Activated T-helper 1 cell treated with anti-CD3 and anti-CD28 coated beads, Interleukin-12 subunit alpha, Interleukin-12 subunit beta, Interleukin-2, Interleukin-4 antibody, amounts not matched to agents 30 ng/mL and 10 ng/mL and 1 ng/mL, durations not matched to agents 14 hours and 24 hours and 36 hours (primary cell): ENCODE data around the gene GIT2. TPM values are rescaled to one million over a fixed set of nuclear protein-coding genes. Genes with fewer than 3 reads are reported as not detected.
A peak's percentile ranks its signal among the peaks of the same experiment; 100 is the strongest.
"Not testable (repeated sequence)": the region's sequence is repeated elsewhere in the genome, so short reads cannot be mapped to it uniquely, and the experiment has no call there.

Experiments
- DNase-seq: peaks from one replicate; pipeline ENCODE4 v3.0.0; 2021; ENCODE audit warnings: low spot score
- H3K27ac Mint-ChIP-seq: one replicate; pipeline ENCODE4 v1.8.0; 2021; ENCODE audit warnings: mild to moderate bottlenecking, mixed read lengths
- H3K27me3 Mint-ChIP-seq: one replicate; pipeline ENCODE4 v1.8.0; 2022; ENCODE audit warnings: mild to moderate bottlenecking, moderate library complexity, mixed read lengths; ENCODE audit not compliant: insufficient read depth
- H3K36me3 Mint-ChIP-seq: one replicate; pipeline ENCODE4 v1.8.0; 2021; ENCODE audit warnings: low read depth, mixed read lengths
- H3K4me1 Mint-ChIP-seq: one replicate; pipeline ENCODE4 v1.8.0; 2021; ENCODE audit warnings: low read depth, mixed read lengths
- H3K4me3 Mint-ChIP-seq: one replicate; pipeline ENCODE4 v1.8.0; 2021; ENCODE audit warnings: mild to moderate bottlenecking, moderate library complexity, mixed read lengths
- H3K9me3 Mint-ChIP-seq: one replicate; pipeline ENCODE4 v1.8.0; 2021; ENCODE audit warnings: mixed read lengths
- intact Hi-C: fragments of 100-400 bp; cut with micrococcal nuclease; formaldehyde crosslinking; loops from one replicate; pipeline ENCODE4 v1.15.1; 2024
- total RNA-seq: library from RNA; stranded (reverse); gene quantifications from 2 replicates; pipeline ENCODE4 v1.2.3, GENCODE V29; 2022

GIT2 gene
- total RNA-seq, 1 donor from 2014 or later = 86.2 TPM

DNA sequence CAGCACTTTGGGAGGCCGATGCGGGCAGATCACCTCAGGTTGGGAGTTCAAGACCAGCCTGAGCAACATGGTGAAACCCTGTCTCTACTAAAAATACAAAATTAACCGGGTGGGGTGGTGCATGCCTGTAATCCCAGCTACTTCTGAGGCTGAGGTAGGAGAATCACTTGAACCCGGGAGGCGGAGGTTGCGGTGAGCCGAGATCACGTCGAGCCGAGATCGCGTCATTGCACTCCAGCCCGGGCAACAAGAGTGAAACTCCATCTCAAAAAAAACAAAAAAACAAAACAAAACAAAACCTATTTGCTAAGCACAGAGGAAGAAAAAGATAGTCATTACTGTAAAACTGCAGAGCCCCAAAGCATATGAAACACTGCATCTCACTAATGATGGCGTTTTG, 66.8 kb downstream of the GIT2 start:
- intact Hi-C loops, H3K27ac Mint-ChIP-seq, H3K27me3 Mint-ChIP-seq, H3K4me1 Mint-ChIP-seq, H3K4me3 Mint-ChIP-seq, DNase-seq, H3K9me3 Mint-ChIP-seq: not testable (repeated sequence)
- peaks cover 37% of the 10 kb centered on the region for H3K36me3 Mint-ChIP-seq

DNA sequence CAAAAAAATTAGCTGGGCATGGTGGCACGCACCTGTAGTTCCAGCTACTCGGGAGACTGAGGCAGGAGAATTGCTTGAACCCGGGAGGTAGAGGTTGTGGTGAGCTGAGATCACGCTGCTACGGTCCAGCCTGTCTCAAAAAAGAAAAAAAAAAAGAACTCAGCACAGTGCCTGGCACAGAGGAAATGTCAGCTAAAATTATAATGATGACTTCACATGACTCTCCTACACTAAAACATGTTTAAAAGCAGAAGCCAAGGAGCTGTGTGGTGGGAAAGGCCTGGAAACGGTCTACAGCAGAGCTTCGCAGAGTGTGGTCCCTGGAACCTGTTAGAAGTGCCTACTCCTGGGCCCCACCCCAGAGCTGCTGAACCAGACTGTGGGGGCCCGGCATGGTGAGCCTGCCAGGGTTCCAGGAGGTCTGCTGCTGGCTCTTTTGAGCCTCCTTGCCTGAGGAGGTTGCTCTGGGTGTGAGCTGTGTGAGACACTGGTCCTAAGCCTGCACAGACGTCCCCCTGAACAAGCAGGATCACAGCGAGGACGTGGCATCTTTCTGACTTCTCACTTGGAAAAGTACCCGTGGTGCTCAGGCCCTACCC, 68.0 kb downstream of the GIT2 start:
- intact Hi-C loops = no loop called here
- Mint-ChIP-seq H3K27ac (no peak overlapping the region), H3K27me3 (no peaks in the 10 kb centered on the region), H3K4me3 (no peak overlapping the region), H3K9me3 (no peaks in the 10 kb centered on the region), H3K36me3 (peaks cover 32% of the 10 kb centered on the region), H3K4me1 (no peaks in the 10 kb centered on the region)
- no peak for DNase-seq

DNA sequence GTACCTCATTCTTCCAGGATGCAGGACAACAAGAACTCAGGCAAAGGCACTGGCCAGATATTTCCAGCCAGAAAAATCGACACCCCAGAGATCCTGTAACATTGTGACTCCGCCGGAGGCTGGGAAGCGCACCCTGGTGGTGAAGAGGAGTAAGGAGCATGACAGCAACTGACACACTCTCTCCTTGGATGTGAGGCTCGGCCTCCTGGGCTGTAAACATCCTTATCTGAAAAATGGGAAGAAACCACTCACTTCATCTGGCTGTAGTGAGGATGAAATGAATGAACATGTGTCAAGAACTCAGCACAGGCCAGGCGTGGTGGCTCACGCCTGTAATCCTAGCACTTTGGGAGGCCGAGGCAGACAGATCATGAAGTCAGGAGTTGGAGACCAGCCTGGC, 68.5 kb downstream of the GIT2 start:
- Mint-ChIP-seq H3K27me3 (no peaks in the 10 kb centered on the region), H3K27ac (peak overlapping the region; percentile 42), H3K9me3 (no peaks in the 10 kb centered on the region), H3K4me3 (no peak overlapping the region), H3K36me3 (peaks cover 28% of the 10 kb centered on the region), H3K4me1 (no peaks in the 10 kb centered on the region)
- DNase-seq = peak; percentile 10
- intact Hi-C loops = loop anchor here (1.0 kb wide), 2 partner anchors 74 to 122 kb away; no protein-coding TSS in a partner anchor

DNA sequence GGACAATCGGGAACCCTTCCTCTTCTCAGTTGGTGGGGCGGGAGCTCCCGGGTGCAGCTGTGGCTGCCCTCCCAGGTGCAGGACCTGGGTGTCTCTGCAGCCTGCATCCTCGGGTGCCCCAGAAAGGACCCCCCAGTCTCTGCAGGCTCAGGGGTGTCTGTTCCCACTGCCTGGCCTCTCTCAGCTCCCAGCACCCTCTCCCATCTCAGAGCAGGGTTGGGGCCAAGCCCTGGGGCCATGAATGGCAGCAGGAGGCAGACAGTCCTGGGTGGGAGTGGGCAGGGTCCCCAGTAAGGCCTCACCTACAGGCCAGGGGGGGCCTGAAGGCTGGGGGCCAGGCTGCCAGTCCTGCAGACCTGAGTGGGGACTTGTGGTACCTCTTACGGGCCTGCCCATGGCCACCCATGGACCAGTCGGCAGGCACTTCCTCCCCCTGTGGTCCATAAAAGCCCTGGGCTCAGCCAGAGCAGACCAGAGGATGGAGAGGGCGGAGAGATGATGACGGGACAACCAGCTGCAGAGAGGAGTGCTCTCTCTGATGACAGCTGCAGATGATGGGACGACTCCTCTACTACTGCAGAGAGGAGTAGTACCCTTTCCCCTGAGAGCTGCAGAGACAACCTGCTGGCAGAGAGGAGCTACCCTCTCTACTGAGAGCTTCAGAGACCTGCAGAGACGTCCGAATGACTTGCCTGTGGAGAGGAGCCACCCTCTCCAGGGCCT, 69.5 kb downstream of the GIT2 start:
- intact Hi-C loops = loop anchor here (1.0 kb wide), 2 partner anchors 73 to 121 kb away; no protein-coding TSS in a partner anchor
- Mint-ChIP-seq H3K36me3 (peaks cover 21% of the 10 kb centered on the region), H3K4me3 (no peak overlapping the region), H3K4me1 (no peaks in the 10 kb centered on the region), H3K27me3 (no peaks in the 10 kb centered on the region), H3K27ac (no peak overlapping the region), H3K9me3 (no peaks in the 10 kb centered on the region)
- DNase-seq = no peak

DNA sequence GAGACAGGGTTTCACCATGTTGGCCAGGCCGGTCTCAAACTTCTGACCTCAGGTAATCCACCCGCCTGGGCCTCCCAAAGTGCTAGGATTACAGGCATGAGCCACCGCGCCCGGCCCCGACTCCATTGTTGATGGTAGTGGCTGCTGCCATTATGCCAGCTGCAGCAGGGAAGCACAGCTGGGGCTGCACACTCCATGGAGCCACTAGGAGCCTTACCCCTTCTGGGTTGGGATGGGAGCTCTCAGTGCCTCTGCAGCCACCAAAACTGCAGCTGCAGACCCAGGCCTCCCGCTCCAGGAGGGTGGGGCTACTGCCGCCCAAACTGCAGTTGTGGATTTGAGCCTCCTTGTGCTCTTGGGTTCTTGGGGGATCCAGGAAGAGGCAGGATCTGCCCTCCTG, 70.2 kb downstream of the GIT2 start:
- no peak overlapping the region for H3K27ac Mint-ChIP-seq
- no peak for DNase-seq
- no peaks in the 10 kb centered on the region for H3K4me1 Mint-ChIP-seq
- H3K27me3 Mint-ChIP-seq = no peaks in the 10 kb centered on the region
- no peak overlapping the region for H3K4me3 Mint-ChIP-seq
- intact Hi-C loops = no loop called here
- no peaks in the 10 kb centered on the region for H3K9me3 Mint-ChIP-seq
- H3K36me3 Mint-ChIP-seq = peaks cover 19% of the 10 kb centered on the region

DNA sequence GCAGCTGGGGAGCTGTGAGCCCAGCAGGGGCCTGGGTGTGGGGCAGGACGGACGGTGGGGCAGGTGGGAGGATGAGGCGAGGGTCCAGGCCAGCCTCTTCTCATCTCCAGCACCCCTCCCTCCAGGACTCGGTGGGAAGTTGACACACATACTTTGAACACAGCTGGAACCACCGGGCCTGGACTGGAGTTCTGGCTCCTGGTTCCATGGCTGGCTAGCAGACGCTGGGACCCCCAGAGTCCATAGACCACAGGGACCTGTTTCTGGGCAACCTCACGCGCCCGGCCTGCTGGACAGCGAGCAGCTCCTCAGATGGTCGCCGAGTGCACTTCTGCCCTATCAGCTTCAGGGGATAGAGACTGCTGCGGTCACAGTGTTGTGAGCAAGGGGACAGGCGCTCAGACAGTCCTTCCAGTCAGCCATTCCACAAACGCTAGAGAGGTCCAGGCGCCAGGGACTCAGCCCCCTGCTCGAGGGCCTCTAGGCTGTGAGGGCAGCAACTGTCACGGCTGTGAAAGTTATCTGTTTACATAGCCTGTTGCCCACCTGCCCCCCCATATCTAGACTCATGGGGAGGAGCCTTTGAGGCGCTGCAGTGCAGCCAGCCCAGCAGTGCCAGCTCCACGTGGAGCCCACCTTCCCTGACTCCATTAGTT, 70.9 kb downstream of the GIT2 start:
- H3K27ac Mint-ChIP-seq = peak overlapping the region; percentile 67
- intact Hi-C loops = no loop called here
- H3K36me3 Mint-ChIP-seq = peaks cover 24% of the 10 kb centered on the region
- H3K4me1 Mint-ChIP-seq = no peaks in the 10 kb centered on the region
- H3K27me3 Mint-ChIP-seq = no peaks in the 10 kb centered on the region
- H3K4me3 Mint-ChIP-seq = no peak overlapping the region
- H3K9me3 Mint-ChIP-seq = no peaks in the 10 kb centered on the region
- no peak for DNase-seq

DNA sequence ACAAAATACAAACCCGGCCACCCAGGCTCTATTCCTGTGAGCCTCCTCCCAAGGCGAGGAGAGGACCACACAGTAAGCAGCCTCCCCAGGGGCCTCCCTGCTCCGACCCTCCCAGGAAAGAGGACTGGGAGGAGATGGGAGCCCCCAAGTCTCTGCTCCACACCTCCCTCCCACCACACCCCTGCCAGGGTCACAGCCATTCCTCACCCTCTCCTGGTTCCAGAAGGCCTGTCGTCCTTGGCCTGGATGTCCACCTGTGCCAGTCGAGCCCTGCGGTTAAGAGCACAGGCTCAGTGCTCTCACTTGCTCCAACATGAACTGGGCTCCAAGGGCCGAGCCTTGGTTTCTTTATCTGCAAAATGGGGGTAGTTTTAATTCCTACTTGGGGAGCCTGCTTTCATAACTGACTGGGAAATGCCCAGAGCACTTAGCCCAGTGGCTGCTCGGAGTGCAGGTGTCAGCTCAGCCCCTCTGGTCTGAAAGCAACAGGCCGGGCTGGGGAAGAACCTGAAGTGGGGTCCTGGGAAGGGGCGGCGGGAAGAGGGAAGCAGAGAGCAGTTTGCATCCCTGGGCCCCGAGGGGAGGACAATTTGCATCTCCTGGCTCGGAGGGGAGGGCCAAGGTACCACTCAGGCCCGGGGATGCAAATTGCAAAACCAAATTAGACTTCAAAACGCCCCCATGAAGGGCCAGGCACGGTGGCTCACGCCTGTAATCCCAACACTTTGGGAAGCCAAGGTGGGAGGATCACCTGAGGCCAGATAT, 72.5 kb downstream of the GIT2 start:
- intact Hi-C loops = no loop called here
- no peak overlapping the region for H3K27ac Mint-ChIP-seq
- no peak for DNase-seq
- no peaks in the 10 kb centered on the region for H3K4me1 Mint-ChIP-seq
- H3K9me3 Mint-ChIP-seq = no peaks in the 10 kb centered on the region
- H3K27me3 Mint-ChIP-seq = no peaks in the 10 kb centered on the region
- no peak overlapping the region for H3K4me3 Mint-ChIP-seq
- peaks cover 25% of the 10 kb centered on the region for H3K36me3 Mint-ChIP-seq

DNA sequence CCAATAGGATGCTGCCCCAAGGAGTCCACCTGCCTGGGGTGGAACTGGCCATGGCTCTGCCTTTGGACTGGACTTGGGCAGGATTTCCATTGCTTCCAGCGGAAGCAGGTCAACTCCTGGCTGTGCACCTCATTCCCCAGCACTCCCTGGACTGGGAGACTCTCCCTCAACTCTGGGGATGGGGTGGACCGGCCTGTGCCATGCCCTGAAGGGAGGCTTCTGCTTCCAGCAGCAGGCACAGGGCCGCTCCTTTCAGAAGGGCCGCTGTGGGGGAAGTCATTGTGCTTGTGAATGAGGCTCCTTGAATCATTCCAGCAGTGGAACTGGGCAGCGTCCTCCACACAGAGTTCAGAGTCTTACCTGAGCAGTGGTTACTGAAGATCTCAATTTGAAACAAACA, 73.1 kb downstream of the GIT2 start:
- H3K36me3 Mint-ChIP-seq = peaks cover 25% of the 10 kb centered on the region
- H3K4me3 Mint-ChIP-seq = no peak overlapping the region
- intact Hi-C loops = no loop called here
- H3K27ac Mint-ChIP-seq = no peak overlapping the region
- no peak for DNase-seq
- H3K27me3 Mint-ChIP-seq = no peaks in the 10 kb centered on the region
- no peaks in the 10 kb centered on the region for H3K9me3 Mint-ChIP-seq
- H3K4me1 Mint-ChIP-seq = no peaks in the 10 kb centered on the region

DNA sequence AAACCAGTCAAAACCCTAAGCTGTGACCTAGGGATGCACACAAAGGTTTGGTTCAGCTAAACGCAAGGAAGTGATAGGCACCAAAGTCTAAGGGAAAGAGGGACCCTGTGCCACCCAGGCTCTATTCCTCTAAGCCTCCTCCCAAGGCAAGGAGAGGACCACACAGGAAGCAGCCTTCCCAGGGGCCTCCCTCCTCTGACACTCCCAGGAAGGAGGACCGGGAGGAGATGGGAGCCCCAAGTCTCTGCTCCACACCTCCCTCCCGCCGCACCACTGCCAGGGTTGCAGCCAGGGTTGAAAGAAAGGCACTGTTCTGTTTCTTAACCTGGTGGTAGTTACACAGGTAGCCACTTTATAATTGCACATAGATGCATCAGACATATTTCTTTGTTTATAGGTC, 74.2 kb downstream of the GIT2 start:
- no peak for DNase-seq
- H3K4me3 Mint-ChIP-seq = no peak overlapping the region
- intact Hi-C loops = no loop called here
- H3K36me3 Mint-ChIP-seq = peaks cover 29% of the 10 kb centered on the region
- H3K27me3 Mint-ChIP-seq = no peaks in the 10 kb centered on the region
- no peaks in the 10 kb centered on the region for H3K9me3 Mint-ChIP-seq
- H3K27ac Mint-ChIP-seq = no peak overlapping the region
- H3K4me1 Mint-ChIP-seq = no peaks in the 10 kb centered on the region

DNA sequence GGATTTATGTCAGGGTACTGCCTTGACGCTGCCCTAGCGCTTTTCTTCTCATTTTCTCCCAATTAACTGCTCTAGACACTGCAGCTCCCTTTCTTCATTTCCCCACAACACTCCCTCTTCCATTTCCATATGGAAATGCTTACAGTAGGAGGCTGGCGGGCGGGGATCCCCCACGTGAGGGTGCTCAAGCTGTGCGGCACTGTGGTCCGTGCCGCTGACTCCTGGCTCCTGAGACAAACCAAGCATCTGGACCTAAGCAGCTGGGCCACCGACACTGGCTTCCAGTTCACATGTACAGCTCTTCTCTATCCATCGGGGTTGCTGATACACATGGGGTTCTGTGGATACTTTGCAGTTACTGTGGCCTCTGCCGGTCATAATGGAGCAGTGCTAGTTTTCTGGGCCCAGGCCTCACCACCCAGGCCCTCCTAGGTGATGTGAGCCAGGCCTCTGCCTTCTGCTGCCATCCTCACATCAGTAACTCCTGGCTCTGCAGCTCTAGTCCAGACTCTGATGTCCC, 75.8 kb downstream of the GIT2 start:
- DNase-seq = no peak
- Mint-ChIP-seq H3K4me1 (no peaks in the 10 kb centered on the region), H3K27ac (no peak overlapping the region), H3K27me3 (no peaks in the 10 kb centered on the region), H3K9me3 (no peaks in the 10 kb centered on the region), H3K36me3 (peaks cover 41% of the 10 kb centered on the region), H3K4me3 (no peak overlapping the region)
- intact Hi-C loops = no loop called here

DNA sequence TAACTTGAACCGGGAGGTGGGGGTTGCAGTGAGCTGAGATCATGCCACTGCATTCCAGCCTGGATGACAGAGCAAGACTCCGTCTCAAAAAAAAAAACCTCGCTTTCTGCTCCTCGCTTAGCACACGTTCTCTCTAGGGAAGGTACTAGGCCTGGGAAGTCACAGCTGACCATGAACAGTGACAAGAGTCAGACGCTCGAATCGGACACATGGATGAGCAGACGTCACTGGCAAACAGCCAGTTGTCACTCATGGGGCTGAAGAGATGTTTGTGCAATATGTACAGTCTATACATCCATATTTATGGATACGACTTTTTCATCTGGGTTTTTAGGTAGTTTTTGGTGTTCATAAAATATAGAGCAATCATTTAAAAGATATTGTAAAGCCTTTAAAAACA, 76.7 kb downstream of the GIT2 start:
- DNase-seq = no peak
- Mint-ChIP-seq H3K9me3 (no peaks in the 10 kb centered on the region), H3K4me3 (no peak overlapping the region), H3K27me3 (no peaks in the 10 kb centered on the region), H3K36me3 (peaks cover 40% of the 10 kb centered on the region), H3K27ac (no peak overlapping the region), H3K4me1 (no peaks in the 10 kb centered on the region)
- intact Hi-C loops = no loop called here

DNA sequence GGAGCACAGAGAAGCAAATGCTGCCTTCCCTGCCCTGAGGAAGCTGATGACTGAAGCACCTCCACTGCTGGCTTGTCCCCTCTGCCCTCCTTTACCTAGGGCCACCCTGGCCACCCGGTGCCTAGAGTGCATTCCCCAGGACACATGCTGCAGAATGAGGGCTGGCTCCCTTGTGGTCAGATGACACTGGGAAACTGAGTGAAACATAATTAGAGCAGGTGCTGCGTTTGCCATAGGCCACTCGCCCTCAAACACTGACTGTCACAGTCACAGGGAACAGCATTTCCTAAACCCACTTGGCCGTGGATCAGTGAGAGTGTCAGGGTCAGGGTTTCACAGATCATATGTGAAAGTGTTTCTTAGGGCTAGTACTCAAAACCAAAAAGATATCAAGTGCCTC, 80.1 kb downstream of the GIT2 start:
- no peaks in the 10 kb centered on the region for H3K4me1 Mint-ChIP-seq
- no peaks in the 10 kb centered on the region for H3K9me3 Mint-ChIP-seq
- no peaks in the 10 kb centered on the region for H3K27me3 Mint-ChIP-seq
- intact Hi-C loops = no loop called here
- no peak for DNase-seq
- H3K4me3 Mint-ChIP-seq = no peak overlapping the region
- peaks cover 50% of the 10 kb centered on the region for H3K36me3 Mint-ChIP-seq
- no peak overlapping the region for H3K27ac Mint-ChIP-seq
